K562 (cell line): ENCODE data around the gene RAP1A. TPM values are rescaled to one million over a fixed set of nuclear protein-coding genes. Genes with fewer than 3 reads are reported as not detected.

Experiments
- ARID1B ChIP-seq: fragments of 450-650 bp; IDR thresholded peaks from 2 replicates; pipeline ENCODE4 v1.6.1; 2016; ENCODE audit warnings: antibody characterized with exemption, mild to moderate bottlenecking, inconsistent platforms
- CREB1 ChIP-seq, 2 experiments: sonication (generic) in 1 of 2; formaldehyde crosslinking in 1 of 2; IDR thresholded peaks; 2 replicates each; pipeline versions ENCODE4 v1.6.1 to v1.8.0; 2012 to 2022; ENCODE audit warnings: inconsistent platforms in 1 of 2, mild to moderate bottlenecking in 1 of 2, missing genetic modification reagents in 1 of 2, moderate library complexity in 1 of 2
- MXI1 ChIP-seq: IDR thresholded peaks from 2 replicates; pipeline ENCODE4 v1.6.1; 2011; ENCODE audit warnings: low read depth, mild to moderate bottlenecking, improper control_type of control experiment, low read length
- SREBF2 ChIP-seq: sonication (generic); formaldehyde crosslinking; IDR thresholded peaks from 2 replicates; pipeline ENCODE4 v1.4.0; 2020; ENCODE audit warnings: mild to moderate bottlenecking, missing genetic modification reagents
- THRAP3 ChIP-seq: fragments of 450-650 bp; IDR thresholded peaks from 2 replicates; pipeline ENCODE4 v1.6.1; 2016; ENCODE audit warnings: mild to moderate bottlenecking, inconsistent platforms, borderline replicate concordance
- YBX1 ChIP-seq: fragments of 450-650 bp; IDR thresholded peaks from 2 replicates; pipeline ENCODE4 v1.7.1; 2016; ENCODE audit warnings: mild to moderate bottlenecking
- ZNF232 ChIP-seq: sonication (generic); formaldehyde crosslinking; IDR thresholded peaks from 2 replicates; pipeline ENCODE4 v1.8.0; 2022; ENCODE audit warnings: mild to moderate bottlenecking, missing genetic modification reagents
- polyA plus RNA-seq, 8 experiments: library from polyadenylated mRNA; depleted of rRNA in 4 of 8; stranded (reverse) in 5 of 8; unstranded in 3 of 8; fragments of >200 nt; fragmentation: Nextera tagmentation in 2 of 8; fragmentation: Illumina TruSeq in 1 of 8; extraction: Ambion mirVana in 2 of 8; extraction: Trizol in 1 of 8; gene quantifications; 2 replicates each; pipeline versions ENCODE4 v1.2.1 to v1.2.3, GENCODE V29; 2011 to 2014; ENCODE audit warnings: inconsistent platforms in 1 of 8, missing spikeins in 1 of 8
- total RNA-seq, 7 experiments: library from RNA; depleted of rRNA in 6 of 7; stranded (reverse); fragments of >200 nt in 6 of 7; fragmentation: Illumina TruSeq in 2 of 7; extraction: Trizol in 2 of 7; gene quantifications; 2 replicates each; pipeline versions ENCODE4 v1.2.1 to v1.2.3, GENCODE V29; 2011 to 2021; ENCODE audit warnings: low replicate concordance in 1 of 7
- TF ChIP-seq, protein P1 (sequence below): fragments of 450-650 bp; IDR thresholded peaks from 2 replicates; pipeline ENCODE4 v1.6.1; 2016; ENCODE audit warnings: low read depth
- TF ChIP-seq, protein P2 (sequence below), 3 experiments: IDR thresholded peaks in 2 of 3; conservative IDR thresholded peaks in 1 of 3; 2 replicates each; pipeline ENCODE4 v1.5.1; 2011 to 2012; ENCODE audit warnings: low read length in 3 of 3, mild to moderate bottlenecking in 3 of 3, control low read depth in 2 of 3, improper control_type of control experiment in 1 of 3, inconsistent platforms in 1 of 3, low read depth in 1 of 3, mixed read lengths in 1 of 3, moderate library complexity in 1 of 3; ENCODE audit not compliant: insufficient read depth in 2 of 3
- TF ChIP-seq, protein P3 (sequence below): sonication (generic); formaldehyde crosslinking; IDR thresholded peaks from 2 replicates; pipeline ENCODE4 v1.8.0; 2022; ENCODE audit warnings: mild to moderate bottlenecking, missing genetic modification reagents, borderline replicate concordance
- TF ChIP-seq, protein P4 (sequence below): sonication (generic); formaldehyde crosslinking; IDR thresholded peaks from 2 replicates; pipeline ENCODE4 v1.9.0; 2022; ENCODE audit warnings: mild to moderate bottlenecking, missing genetic modification reagents
- TF ChIP-seq, protein P5 (sequence below): sonication (generic); formaldehyde crosslinking; IDR thresholded peaks from 2 replicates; pipeline ENCODE4 v1.8.0; 2022; ENCODE audit warnings: mild to moderate bottlenecking, missing genetic modification reagents

RAP1A gene
- total and polyA plus RNA-seq, 9 of the 15 experiments (the other 6 are each of a cell fraction or from before 2014, with no cell fraction given), result 13.4 to 86.2 (median 32.5) TPM

DNA sequence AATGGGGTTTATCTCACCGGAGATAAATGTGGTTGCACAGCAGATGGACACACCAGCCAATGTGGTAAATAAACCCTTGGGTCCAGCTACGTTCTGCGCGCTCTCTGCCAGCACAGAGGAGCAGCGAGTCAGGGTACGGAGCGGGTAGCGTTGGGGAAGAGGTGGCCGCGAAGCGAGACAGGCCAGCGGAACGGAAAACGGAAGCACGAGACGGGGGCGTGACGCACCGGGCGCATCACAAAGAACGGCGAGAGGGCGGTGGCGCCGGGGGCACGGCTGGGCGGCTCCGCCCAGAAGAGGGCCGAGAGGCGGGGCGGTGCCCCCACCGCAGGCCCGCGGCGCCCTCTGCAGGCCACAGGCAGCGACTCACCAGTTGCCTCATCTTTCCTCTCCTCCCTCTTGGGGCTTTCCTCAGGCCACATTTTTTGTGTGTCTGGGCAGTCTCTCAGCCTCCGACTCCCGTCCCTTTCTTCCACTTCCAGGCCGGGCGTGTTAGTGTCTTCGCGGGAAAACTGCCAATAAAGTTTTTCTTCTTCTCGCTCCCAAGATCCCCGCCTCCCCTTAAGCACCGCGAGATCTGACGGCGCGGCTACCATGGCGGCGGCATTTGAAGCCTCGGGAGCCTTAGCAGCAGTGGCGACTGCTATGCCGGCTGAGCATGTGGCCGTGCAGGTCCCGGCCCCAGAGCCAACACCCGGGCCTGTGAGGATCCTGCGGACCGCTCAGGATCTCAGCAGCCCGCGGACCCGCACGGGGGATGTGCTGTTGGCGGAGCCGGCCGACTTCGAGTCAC lies 135.9 kb downstream of the RAP1A start, which contains the start of gene DDX20 (continued):
- TF ChIP-seq, protein P1, sequence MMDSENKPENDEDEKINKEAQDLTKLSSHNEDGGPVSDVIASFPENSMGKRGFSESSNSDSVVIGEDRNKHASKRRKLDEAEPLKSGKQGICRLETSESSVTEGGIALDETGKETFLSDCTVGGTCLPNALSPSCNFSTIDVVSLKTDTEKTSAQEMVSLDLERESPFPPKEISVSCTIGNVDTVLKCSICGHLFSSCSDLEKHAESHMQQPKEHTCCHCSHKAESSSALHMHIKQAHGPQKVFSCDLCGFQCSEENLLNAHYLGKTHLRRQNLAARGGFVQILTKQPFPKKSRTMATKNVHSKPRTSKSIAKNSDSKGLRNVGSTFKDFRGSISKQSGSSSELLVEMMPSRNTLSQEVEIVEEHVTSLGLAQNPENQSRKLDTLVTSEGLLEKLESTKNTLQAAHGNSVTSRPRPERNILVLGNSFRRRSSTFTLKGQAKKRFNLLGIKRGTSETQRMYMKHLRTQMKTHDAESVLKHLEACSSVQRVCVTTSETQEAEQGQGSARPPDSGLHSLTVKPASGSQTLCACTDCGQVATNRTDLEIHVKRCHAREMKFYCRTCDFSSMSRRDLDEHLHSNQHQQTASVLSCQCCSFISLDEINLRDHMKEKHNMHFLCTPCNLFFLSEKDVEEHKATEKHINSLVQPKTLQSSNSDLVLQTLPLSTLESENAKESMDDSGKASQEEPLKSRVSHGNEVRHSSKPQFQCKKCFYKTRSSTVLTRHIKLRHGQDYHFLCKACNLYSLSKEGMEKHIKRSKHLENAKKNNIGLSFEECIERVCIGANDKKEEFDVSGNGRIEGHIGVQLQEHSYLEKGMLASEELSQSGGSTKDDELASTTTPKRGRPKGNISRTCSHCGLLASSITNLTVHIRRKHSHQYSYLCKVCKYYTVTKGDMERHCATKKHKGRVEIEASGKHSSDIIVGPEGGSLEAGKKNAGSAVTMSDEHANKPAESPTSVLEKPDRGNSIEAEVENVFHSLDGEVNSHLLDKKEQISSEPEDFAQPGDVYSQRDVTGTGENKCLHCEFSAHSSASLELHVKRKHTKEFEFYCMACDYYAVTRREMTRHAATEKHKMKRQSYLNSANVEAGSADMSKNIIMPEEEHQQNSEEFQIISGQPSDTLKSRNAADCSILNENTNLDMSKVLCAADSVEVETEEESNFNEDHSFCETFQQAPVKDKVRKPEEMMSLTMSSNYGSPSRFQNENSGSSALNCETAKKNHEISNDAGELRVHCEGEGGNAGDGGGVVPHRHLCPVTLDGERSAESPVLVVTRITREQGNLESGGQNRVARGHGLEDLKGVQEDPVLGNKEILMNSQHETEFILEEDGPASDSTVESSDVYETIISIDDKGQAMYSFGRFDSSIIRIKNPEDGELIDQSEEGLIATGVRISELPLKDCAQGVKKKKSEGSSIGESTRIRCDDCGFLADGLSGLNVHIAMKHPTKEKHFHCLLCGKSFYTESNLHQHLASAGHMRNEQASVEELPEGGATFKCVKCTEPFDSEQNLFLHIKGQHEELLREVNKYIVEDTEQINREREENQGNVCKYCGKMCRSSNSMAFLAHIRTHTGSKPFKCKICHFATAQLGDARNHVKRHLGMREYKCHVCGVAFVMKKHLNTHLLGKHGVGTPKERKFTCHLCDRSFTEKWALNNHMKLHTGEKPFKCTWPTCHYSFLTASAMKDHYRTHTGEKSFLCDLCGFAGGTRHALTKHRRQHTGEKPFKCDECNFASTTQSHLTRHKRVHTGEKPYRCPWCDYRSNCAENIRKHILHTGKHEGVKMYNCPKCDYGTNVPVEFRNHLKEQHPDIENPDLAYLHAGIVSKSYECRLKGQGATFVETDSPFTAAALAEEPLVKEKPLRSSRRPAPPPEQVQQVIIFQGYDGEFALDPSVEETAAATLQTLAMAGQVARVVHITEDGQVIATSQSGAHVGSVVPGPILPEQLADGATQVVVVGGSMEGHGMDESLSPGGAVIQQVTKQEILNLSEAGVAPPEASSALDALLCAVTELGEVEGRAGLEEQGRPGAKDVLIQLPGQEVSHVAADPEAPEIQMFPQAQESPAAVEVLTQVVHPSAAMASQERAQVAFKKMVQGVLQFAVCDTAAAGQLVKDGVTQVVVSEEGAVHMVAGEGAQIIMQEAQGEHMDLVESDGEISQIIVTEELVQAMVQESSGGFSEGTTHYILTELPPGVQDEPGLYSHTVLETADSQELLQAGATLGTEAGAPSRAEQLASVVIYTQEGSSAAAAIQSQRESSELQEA, result peak; percentile 51; the same call in 1 of the 2 replicates
- no peak for TF ChIP-seq ZNF232
- no peak for TF ChIP-seq THRAP3
- TF ChIP-seq, protein P2, sequence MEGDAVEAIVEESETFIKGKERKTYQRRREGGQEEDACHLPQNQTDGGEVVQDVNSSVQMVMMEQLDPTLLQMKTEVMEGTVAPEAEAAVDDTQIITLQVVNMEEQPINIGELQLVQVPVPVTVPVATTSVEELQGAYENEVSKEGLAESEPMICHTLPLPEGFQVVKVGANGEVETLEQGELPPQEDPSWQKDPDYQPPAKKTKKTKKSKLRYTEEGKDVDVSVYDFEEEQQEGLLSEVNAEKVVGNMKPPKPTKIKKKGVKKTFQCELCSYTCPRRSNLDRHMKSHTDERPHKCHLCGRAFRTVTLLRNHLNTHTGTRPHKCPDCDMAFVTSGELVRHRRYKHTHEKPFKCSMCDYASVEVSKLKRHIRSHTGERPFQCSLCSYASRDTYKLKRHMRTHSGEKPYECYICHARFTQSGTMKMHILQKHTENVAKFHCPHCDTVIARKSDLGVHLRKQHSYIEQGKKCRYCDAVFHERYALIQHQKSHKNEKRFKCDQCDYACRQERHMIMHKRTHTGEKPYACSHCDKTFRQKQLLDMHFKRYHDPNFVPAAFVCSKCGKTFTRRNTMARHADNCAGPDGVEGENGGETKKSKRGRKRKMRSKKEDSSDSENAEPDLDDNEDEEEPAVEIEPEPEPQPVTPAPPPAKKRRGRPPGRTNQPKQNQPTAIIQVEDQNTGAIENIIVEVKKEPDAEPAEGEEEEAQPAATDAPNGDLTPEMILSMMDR (IDR thresholded peaks at IDR 0.05 in 2 of 3, conservative IDR thresholded peaks at IDR 0.05 in 1 of 3; ENCODE audit: insufficient read depth in 2 of 3, low read depth in 1 of 3, low read length in 3 of 3), result peak; percentile 92 to 98 (median 97)
- peak; percentile 50; the same call in 1 of the 2 replicates for TF ChIP-seq ARID1B
- TF ChIP-seq MXI1, result peak; percentile 82
- TF ChIP-seq, protein P3, sequence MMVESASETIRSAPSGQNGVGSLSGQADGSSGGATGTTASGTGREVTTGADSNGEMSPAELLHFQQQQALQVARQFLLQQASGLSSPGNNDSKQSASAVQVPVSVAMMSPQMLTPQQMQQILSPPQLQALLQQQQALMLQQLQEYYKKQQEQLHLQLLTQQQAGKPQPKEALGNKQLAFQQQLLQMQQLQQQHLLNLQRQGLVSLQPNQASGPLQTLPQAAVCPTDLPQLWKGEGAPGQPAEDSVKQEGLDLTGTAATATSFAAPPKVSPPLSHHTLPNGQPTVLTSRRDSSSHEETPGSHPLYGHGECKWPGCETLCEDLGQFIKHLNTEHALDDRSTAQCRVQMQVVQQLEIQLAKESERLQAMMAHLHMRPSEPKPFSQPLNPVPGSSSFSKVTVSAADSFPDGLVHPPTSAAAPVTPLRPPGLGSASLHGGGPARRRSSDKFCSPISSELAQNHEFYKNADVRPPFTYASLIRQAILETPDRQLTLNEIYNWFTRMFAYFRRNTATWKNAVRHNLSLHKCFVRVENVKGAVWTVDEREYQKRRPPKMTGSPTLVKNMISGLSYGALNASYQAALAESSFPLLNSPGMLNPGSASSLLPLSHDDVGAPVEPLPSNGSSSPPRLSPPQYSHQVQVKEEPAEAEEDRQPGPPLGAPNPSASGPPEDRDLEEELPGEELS (CRISPR knock-in tag), result no peak; the same call in 1 of the 2 replicates
- TF ChIP-seq, protein P4, sequence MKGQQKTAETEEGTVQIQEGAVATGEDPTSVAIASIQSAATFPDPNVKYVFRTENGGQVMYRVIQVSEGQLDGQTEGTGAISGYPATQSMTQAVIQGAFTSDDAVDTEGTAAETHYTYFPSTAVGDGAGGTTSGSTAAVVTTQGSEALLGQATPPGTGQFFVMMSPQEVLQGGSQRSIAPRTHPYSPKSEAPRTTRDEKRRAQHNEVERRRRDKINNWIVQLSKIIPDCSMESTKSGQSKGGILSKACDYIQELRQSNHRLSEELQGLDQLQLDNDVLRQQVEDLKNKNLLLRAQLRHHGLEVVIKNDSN, result peak; percentile 56
- TF ChIP-seq YBX1, result no peak
- peak; percentile 90 for TF ChIP-seq CREB1 (IDR thresholded peaks at IDR 0.05)
- peak; percentile 83 for TF ChIP-seq CREB1 (CRISPR knock-in tag; IDR thresholded peaks at IDR 0.05)
- TF ChIP-seq, protein P5, sequence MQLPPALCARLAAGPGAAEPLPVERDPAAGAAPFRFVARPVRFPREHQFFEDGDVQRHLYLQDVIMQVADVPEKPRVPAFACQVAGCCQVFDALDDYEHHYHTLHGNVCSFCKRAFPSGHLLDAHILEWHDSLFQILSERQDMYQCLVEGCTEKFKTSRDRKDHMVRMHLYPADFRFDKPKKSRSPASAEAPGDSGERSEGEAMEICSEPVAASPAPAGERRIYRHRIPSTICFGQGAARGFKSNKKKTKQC (CRISPR knock-in tag), result peak; percentile 11; the same call in 1 of the 2 replicates
- no peak for TF ChIP-seq SREBF2 (CRISPR knock-in tag)
